NCI-H2107 treated with DMSO at 0.1 percent for 48 hours (cell line): ENCODE results near the gene GAS5.

ENCODE experiments used
- DNase-seq: peaks from one replicate; lab custom pipeline; 2025; ENCODE audit not compliant: unreplicated experiment; lab: John Stamatoyannopoulos, UW

The GAS5 gene

DNA sequence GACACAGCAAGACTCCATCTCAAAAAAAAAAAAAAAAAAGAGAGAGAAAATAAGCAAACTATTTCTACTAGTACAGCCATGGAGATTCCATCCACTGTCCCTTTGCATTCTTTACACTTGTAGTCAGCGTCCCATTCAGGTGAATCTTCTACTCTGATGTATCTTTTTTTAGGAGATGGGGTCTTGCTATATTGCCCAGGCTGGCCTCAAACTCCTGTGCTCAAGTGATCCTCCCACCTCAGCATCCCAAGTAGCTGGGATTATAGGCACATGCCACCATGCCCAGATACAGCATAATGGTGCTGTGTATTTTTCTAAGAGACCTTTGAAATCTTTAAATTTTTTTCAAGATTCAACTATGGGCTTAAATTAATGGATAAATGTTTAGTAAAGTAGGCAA is 35.0 kb downstream of the GAS5 start:
- no peak for DNase-seq

- DNase-seq: no peak
Measured at GRCh38 chr1:173827611-173828010, 40.2 kb downstream of the GAS5 start.

DNA sequence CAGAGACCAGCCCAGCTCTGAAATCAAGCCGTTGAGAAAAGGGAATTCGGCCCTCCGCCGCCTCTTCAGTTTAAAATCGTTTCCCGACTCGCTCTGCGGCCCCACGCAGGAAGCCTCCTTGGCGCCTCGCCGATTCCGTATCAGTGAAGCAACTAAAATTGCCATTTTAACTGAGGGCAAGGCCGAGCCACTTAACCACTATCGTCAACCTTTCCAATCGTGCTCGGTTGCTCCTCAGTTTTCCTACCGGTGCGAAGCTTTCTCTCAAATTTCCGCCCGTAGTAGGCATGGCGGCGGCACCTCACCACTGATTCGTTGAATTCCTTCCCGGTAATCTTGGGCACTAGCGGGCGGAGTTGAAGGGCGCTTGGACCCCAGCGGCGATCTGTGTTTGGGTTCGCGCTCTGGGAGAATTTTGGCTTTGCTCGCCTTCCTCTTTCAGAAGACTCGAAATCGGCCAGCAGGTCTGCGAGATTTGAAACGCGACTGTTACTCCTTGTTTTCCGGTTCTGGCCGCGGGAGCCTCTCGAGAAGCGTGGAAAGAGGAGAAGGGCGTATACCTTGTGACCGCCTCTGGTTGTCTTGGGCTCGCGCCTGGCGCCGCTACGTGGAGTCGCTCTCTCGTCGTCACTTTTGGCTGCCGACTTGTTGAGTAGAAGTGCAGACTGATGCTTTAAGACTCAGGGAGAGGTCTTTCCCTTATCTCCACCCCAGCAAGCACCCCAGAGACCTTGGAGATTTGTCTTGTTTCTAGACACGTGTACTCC is 43.3 kb downstream of the GAS5 start, which contains the start of the genes CENPL and DARS2:
Gene CENPL (minus strand): TSS at position 569 of the 767 bp plus-strand sequence. CDS start 13,584 bp downstream, outside the sequence.
Gene DARS2 (plus strand): TSS at position 359 of the 767 bp plus-strand sequence. CDS start 557 bp downstream, outside the sequence.
- DNase-seq: peak; percentile 98

- no peak for DNase-seq
Measured at GRCh38 chr1:173823781-173824314, 43.9 kb downstream of the GAS5 start.

DNA sequence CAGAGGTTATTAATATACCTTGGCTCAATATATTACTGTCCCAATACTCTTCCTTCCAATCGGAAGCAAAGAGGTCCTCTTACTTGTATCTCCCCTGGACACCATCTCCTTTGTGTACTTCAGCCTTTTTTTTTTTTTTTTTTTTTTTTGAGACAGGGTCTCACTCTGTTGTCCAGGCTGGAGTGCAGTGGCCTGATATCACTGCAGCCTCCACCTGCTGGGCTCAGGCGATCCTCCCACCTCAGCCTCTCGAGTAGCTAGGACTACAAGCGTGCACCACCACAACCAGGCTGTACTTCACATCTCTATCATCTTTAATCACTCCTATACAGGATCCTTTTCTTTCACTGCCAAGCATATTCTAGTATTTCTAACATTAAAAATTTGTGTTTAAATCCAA is 46.1 kb downstream of the GAS5 start:
- no peak for DNase-seq

DNA sequence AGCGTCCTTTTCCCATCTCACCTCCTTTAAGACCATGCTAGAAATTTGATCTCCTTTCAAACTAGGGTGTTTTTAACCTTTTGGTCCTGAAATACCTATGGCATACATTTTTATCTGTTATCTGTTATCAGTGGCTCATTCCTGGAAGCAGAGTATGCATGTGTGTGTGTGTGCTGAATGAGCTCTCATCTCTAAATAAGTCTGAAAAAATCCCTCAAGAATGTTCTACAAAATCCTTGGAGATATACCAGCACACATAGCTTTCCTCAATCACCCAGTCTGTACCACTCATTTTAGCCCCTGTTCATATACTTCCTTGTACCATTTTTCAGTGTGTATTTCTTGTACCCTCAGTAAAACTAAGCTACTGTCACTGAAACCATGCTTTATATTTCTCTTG is 49.3 kb downstream of the GAS5 start:
- no peak for DNase-seq
